HepG2 (cell line): ENCODE data around the gene FBXO24. TPM values are rescaled to one million over a fixed set of nuclear protein-coding genes. Genes with fewer than 3 reads are reported as not detected.

ENCODE experiments used
- ASH2L ChIP-seq: fragments of 300-600, 200-600 bp; sonication (generic); IDR thresholded peaks from 2 replicates; pipeline ENCODE4 v1.7.0; 2017; ENCODE audit warnings: low read depth, mild to moderate bottlenecking, moderate library complexity, mixed read lengths, low read length; ENCODE audit not compliant: insufficient read length
- CHD2 ChIP-seq: IDR thresholded peaks from 2 replicates; pipeline ENCODE4 v1.6.1; 2011; ENCODE audit warnings: low read depth, low read length, improper control_type of control experiment
- DNMT3B ChIP-seq: conservative IDR thresholded peaks from 2 replicates; pipeline ENCODE4 v1.6.1; 2016; ENCODE audit warnings: missing biosample characterization, control low read depth
- KDM2A ChIP-seq: sonication (generic); formaldehyde crosslinking; IDR thresholded peaks from 2 replicates; pipeline ENCODE4 v1.4.0; 2020; ENCODE audit warnings: low read depth, missing genetic modification reagents, borderline replicate concordance
- NFRKB ChIP-seq: fragments of 450-650 bp; IDR thresholded peaks from 2 replicates; pipeline ENCODE4 v1.6.1; 2017
- ONECUT2 ChIP-seq: sonication (generic); formaldehyde crosslinking; IDR thresholded peaks from 2 replicates; pipeline ENCODE4 v1.4.0; 2020; ENCODE audit warnings: missing genetic modification reagents
- SP5 ChIP-seq: IDR thresholded peaks from 2 replicates; pipeline ENCODE4 v1.6.1; 2016; ENCODE audit warnings: low read depth, borderline replicate concordance
- TFE3 ChIP-seq: IDR thresholded peaks from 2 replicates; pipeline ENCODE4 v1.6.1; 2016
- YEATS2 ChIP-seq: sonication (generic); formaldehyde crosslinking; IDR thresholded peaks from 2 replicates; pipeline ENCODE4 v1.4.0; 2020; ENCODE audit warnings: missing genetic modification reagents, borderline replicate concordance
- ZFY ChIP-seq: sonication (generic); formaldehyde crosslinking; IDR thresholded peaks from 2 replicates; pipeline ENCODE4 v1.4.0; 2020; ENCODE audit warnings: missing genetic modification reagents
- ZIK1 ChIP-seq: sonication (generic); formaldehyde crosslinking; IDR thresholded peaks from 2 replicates; pipeline ENCODE4 v1.5.0; 2020; ENCODE audit warnings: mild to moderate bottlenecking, low read depth, missing genetic modification reagents, borderline replicate concordance
- ZNF160 ChIP-seq: sonication (generic); formaldehyde crosslinking; IDR thresholded peaks from 2 replicates; pipeline ENCODE4 v1.8.0; 2022; ENCODE audit warnings: mild to moderate bottlenecking, inconsistent platforms, missing genetic modification reagents
- ZNF724P ChIP-seq: sonication (generic); formaldehyde crosslinking; IDR thresholded peaks from 2 replicates; pipeline ENCODE4 v1.8.0; 2022; ENCODE audit warnings: missing genetic modification reagents, borderline replicate concordance
- ZNF747 ChIP-seq: sonication (generic); formaldehyde crosslinking; IDR thresholded peaks from 2 replicates; pipeline ENCODE4 v1.8.1; 2023; ENCODE audit warnings: missing genetic modification reagents, mild to moderate bottlenecking, borderline replicate concordance
- ZNF782 ChIP-seq: sonication (generic); formaldehyde crosslinking; IDR thresholded peaks from 2 replicates; pipeline ENCODE4 v1.4.0; 2020; ENCODE audit warnings: missing genetic modification reagents, mild to moderate bottlenecking, borderline replicate concordance
- polyA plus RNA-seq, 8 experiments: library from polyadenylated mRNA; depleted of rRNA in 3 of 8; stranded (reverse) in 7 of 8; unstranded in 1 of 8; fragments of >200 nt; fragmentation: Illumina TruSeq in 4 of 8; extraction: Trizol in 4 of 8; gene quantifications; 2 replicates each; pipeline versions ENCODE4 v1.2.1 to v1.2.3, GENCODE V29; 2011 to 2016; ENCODE audit warnings: low read depth in 4 of 8, missing spikeins in 1 of 8, mixed read lengths in 1 of 8; ENCODE audit not compliant: insufficient read depth in 1 of 8
- total RNA-seq, 5 experiments: library from RNA; depleted of rRNA; stranded (reverse); fragments of >200 nt; fragmentation: Illumina TruSeq; extraction: Trizol; gene quantifications; 2 replicates each; pipeline ENCODE4 v1.2.3, GENCODE V29; 2016; ENCODE audit warnings: low read depth in 1 of 5
- TF ChIP-seq, protein P1 (sequence below): sonication (generic); formaldehyde crosslinking; IDR thresholded peaks from 2 replicates; pipeline ENCODE4 v1.4.0; 2020; ENCODE audit warnings: mild to moderate bottlenecking, missing genetic modification reagents, borderline replicate concordance
- TF ChIP-seq, protein P2 (sequence below): sonication (generic); formaldehyde crosslinking; IDR thresholded peaks from 2 replicates; pipeline ENCODE4 v1.4.0; 2020; ENCODE audit warnings: missing genetic modification reagents
- TF ChIP-seq, protein P3 (sequence below): sonication (generic); formaldehyde crosslinking; IDR thresholded peaks from 2 replicates; pipeline ENCODE4 v1.4.0; 2020; ENCODE audit warnings: missing genetic modification reagents, borderline replicate concordance

The FBXO24 gene
- total and polyA plus RNA-seq, 2 of the 13 experiments (the other 11 are each of a cell fraction or from before 2014, with no cell fraction given): 0.20 to 0.55 TPM

DNA sequence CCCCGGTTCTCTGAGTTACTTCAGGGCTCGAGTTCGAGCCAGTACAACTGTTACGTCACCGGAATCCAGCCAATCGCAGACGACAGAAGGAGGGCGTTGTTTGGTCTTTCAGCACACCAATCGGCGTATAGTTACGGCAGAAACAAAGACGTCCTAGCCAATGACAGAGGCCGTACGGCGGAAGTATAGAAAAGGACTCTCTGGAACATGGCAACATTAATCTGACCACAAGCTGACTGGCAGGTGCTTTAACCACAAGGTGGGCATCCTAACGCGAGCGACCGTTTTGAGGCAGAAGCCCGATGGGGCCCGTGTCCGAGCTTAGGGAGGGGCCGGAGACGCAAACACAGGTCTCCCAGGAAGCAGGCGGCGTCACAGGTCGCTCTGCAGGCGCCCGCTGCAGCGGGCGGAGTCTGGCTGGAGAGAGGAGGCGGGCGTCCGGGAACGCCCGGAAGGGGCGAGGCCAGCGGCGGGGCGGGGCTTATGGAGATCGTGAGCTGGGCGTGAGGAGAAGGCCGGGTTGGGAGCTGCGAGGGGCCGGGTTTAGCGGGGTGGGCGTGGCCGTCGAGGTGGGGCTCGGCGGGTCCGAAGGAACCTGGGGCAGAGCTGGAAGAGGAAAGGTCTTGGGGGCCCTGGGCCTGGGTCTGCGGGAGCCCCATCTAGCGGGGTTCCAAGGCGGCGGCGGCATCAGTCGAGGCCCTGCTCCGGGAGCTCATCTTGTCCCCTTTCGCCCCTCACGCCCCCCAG, 26.0 kb downstream of the FBXO24 start, which contains the start of gene MOSPD3 (continued):
- TF ChIP-seq TFE3 (CRISPR knock-in tag) (no peak), ZFY (CRISPR knock-in tag) (no peak; the same call in 1 of the 2 replicates), NFRKB (no peak), ZNF747 (no peak), ZNF782 (no peak), ZNF160 (CRISPR knock-in tag) (no peak), ZIK1 (no peak), ASH2L (peak; percentile 68), SP5 (CRISPR knock-in tag) (no peak; the same call in 1 of the 2 replicates), ONECUT2 (no peak), ZNF724P (CRISPR knock-in tag) (0 out of 2 replicates have a peak, but pooled peaks have one; percentile 45), KDM2A (CRISPR knock-in tag) (no peak), CHD2 (no peak), YEATS2 (CRISPR knock-in tag) (peak; percentile 71; the same call in 1 of the 2 replicates), DNMT3B (no peak)
- TF ChIP-seq, protein P1, sequence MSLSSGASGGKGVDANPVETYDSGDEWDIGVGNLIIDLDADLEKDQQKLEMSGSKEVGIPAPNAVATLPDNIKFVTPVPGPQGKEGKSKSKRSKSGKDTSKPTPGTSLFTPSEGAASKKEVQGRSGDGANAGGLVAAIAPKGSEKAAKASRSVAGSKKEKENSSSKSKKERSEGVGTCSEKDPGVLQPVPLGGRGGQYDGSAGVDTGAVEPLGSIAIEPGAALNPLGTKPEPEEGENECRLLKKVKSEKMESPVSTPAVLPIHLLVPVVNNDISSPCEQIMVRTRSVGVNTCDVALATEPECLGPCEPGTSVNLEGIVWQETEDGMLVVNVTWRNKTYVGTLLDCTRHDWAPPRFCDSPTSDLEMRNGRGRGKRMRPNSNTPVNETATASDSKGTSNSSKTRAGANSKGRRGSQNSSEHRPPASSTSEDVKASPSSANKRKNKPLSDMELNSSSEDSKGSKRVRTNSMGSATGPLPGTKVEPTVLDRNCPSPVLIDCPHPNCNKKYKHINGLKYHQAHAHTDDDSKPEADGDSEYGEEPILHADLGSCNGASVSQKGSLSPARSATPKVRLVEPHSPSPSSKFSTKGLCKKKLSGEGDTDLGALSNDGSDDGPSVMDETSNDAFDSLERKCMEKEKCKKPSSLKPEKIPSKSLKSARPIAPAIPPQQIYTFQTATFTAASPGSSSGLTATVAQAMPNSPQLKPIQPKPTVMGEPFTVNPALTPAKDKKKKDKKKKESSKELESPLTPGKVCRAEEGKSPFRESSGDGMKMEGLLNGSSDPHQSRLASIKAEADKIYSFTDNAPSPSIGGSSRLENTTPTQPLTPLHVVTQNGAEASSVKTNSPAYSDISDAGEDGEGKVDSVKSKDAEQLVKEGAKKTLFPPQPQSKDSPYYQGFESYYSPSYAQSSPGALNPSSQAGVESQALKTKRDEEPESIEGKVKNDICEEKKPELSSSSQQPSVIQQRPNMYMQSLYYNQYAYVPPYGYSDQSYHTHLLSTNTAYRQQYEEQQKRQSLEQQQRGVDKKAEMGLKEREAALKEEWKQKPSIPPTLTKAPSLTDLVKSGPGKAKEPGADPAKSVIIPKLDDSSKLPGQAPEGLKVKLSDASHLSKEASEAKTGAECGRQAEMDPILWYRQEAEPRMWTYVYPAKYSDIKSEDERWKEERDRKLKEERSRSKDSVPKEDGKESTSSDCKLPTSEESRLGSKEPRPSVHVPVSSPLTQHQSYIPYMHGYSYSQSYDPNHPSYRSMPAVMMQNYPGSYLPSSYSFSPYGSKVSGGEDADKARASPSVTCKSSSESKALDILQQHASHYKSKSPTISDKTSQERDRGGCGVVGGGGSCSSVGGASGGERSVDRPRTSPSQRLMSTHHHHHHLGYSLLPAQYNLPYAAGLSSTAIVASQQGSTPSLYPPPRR (CRISPR knock-in tag): no peak
- TF ChIP-seq, protein P2, sequence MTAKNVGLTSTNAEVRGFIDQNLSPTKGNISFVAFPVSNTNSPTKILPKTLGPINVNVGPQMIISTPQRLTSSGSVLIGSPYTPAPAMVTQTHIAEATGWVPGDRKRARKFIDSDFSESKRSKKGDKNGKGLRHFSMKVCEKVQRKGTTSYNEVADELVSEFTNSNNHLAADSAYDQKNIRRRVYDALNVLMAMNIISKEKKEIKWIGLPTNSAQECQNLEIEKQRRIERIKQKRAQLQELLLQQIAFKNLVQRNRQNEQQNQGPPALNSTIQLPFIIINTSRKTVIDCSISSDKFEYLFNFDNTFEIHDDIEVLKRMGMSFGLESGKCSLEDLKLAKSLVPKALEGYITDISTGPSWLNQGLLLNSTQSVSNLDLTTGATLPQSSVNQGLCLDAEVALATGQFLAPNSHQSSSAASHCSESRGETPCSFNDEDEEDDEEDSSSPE (CRISPR knock-in tag): no peak
- TF ChIP-seq, protein P3, sequence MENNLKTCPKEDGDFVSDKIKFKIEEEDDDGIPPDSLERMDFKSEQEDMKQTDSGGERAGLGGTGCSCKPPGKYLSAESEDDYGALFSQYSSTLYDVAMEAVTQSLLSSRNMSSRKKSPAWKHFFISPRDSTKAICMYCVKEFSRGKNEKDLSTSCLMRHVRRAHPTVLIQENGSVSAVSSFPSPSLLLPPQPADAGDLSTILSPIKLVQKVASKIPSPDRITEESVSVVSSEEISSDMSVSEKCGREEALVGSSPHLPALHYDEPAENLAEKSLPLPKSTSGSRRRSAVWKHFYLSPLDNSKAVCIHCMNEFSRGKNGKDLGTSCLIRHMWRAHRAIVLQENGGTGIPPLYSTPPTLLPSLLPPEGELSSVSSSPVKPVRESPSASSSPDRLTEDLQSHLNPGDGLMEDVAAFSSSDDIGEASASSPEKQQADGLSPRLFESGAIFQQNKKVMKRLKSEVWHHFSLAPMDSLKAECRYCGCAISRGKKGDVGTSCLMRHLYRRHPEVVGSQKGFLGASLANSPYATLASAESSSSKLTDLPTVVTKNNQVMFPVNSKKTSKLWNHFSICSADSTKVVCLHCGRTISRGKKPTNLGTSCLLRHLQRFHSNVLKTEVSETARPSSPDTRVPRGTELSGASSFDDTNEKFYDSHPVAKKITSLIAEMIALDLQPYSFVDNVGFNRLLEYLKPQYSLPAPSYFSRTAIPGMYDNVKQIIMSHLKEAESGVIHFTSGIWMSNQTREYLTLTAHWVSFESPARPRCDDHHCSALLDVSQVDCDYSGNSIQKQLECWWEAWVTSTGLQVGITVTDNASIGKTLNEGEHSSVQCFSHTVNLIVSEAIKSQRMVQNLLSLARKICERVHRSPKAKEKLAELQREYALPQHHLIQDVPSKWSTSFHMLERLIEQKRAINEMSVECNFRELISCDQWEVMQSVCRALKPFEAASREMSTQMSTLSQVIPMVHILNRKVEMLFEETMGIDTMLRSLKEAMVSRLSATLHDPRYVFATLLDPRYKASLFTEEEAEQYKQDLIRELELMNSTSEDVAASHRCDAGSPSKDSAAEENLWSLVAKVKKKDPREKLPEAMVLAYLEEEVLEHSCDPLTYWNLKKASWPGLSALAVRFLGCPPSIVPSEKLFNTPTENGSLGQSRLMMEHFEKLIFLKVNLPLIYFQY (CRISPR knock-in tag): peak; percentile 38; the same call in 1 of the 2 replicates
